DND-41 (cell line): Measurements from ENCODE around the gene GNB5.
"Not testable (repeated sequence)": the region's sequence is repeated elsewhere in the genome, so short reads cannot be mapped to it uniquely, and the experiment has no call there.

Source experiments
- CTCF ChIP-seq: IDR thresholded peaks from 2 replicates; pipeline ENCODE4 v1.5.1; 2012; ENCODE audit warnings: borderline replicate concordance, low read length, moderate library complexity, mild to moderate bottlenecking; ENCODE audit not compliant: poor library complexity, severe bottlenecking; ENCODE audit errors: extremely low read depth
- EZH2 ChIP-seq: IDR thresholded peaks from 3 replicates; pipeline ENCODE4 v1.6.1; 2012; ENCODE audit warnings: borderline replicate concordance, low read depth, mild to moderate bottlenecking, moderate library complexity, low read length, inconsistent platforms; ENCODE audit not compliant: severe bottlenecking

DNA sequence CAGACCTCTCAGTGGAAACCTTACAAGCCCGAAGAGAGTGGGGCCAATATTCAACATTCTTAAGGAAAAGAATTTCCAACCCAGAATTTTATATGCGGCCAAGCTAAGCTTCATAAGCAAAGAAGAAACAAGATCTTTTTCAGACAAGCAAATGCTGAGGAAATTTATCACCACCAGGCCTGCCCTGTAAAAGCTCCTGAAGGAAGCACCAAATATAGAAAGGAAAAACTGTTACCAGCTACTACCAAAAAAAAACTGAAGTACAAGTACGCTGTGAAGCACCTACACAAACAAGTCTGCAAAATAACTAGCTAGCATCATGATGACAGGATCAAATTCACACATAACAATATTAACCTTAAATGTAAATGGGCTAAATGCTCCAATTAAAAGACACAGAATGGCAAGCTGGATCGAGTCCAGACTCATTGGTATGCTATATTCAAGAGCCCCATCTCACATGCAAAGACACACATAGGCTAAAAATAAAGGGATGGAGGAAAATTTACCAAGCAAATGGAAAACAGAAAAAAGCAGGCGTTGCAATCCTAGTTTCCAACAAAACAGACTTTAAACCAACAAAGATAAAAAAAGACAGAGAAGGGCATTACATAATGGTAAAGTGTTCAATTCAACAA is 25.6 kb downstream of the GNB5 start:
- TF ChIP-seq CTCF, EZH2: not testable (repeated sequence)
